A673 (cell line): Measurements from ENCODE around the gene AMOTL1. TPM values are rescaled to one million over a fixed set of nuclear protein-coding genes. Genes with fewer than 3 reads are reported as not detected.

Experiments used
- BruUV-seq: library from RNA; stranded (reverse); fragments of 400-500 nt; replicated peaks from 2 replicates; lab custom pipeline; 2021; lab: Mats Ljungman, UMichigan
- CTCF ChIA-PET: fragments of 300-600 bp; sonication (Branson Sonifier 250); formaldehyde crosslinking; loops from one replicate; lab custom pipeline; 2022; ENCODE audit warnings: antibody characterized with exemption; lab: Charles Lee
- POLR2A ChIA-PET: fragments of 300-600 bp; sonication (Branson Sonifier 250); formaldehyde crosslinking; loops from one replicate; lab custom pipeline; 2022; ENCODE audit warnings: antibody characterized with exemption; ENCODE audit not compliant: low non-redundant PET; lab: Charles Lee
- DNase-seq: peaks from one replicate; pipeline ENCODE4 v3.0.0-alpha.2; 2015; ENCODE audit warnings: low spot score
- H3K27ac ChIP-seq: fragments of 200-600 bp; sonication (generic); 2 replicates; pipeline ENCODE4 v1.5.1; 2016; ENCODE audit warnings: mixed run types, low read depth, mild to moderate bottlenecking, mixed read lengths, antibody characterized with exemption, low read length; ENCODE audit not compliant: poor library complexity, severe bottlenecking
- H3K27me3 ChIP-seq: fragments of 200-600 bp; sonication (generic); replicated peaks from 2 replicates; pipeline ENCODE4 v1.6.1; 2017; ENCODE audit warnings: mixed run types, low read depth, mild to moderate bottlenecking, mixed read lengths, antibody characterized with exemption, low read length; ENCODE audit not compliant: insufficient read depth, poor library complexity
- H3K36me3 ChIP-seq: fragments of 200-600 bp; sonication (generic); 2 replicates; pipeline ENCODE4 v1.6.1; 2016; ENCODE audit warnings: mixed run types, mild to moderate bottlenecking, mixed read lengths, antibody characterized with exemption, low read length; ENCODE audit not compliant: insufficient read depth, poor library complexity, severe bottlenecking
- H3K4me1 ChIP-seq: fragments of 200-600 bp; sonication (generic); 2 replicates; pipeline ENCODE4 v1.6.1; 2017; ENCODE audit warnings: mixed run types, mild to moderate bottlenecking, mixed read lengths, antibody characterized with exemption, low read length; ENCODE audit not compliant: insufficient read depth, poor library complexity, severe bottlenecking
- H3K4me3 ChIP-seq: fragments of 200-600 bp; sonication (generic); 2 replicates; pipeline ENCODE4 v1.5.1; 2016; ENCODE audit warnings: low read depth, mixed run types, mild to moderate bottlenecking, mixed read lengths, low read length; ENCODE audit not compliant: poor library complexity, severe bottlenecking
- H3K9me3 ChIP-seq: fragments of 200-600 bp; sonication (generic); 2 replicates; pipeline ENCODE4 v1.6.1; 2016; ENCODE audit warnings: mixed run types, low read depth, mild to moderate bottlenecking, mixed read lengths, antibody characterized with exemption, low read length; ENCODE audit not compliant: poor library complexity, severe bottlenecking
- EZH2 ChIP-seq: fragments of 200-600 bp; sonication (generic); IDR thresholded peaks from 2 replicates; pipeline ENCODE4 v1.6.1; 2017; ENCODE audit warnings: borderline replicate concordance, low read depth, mild to moderate bottlenecking, mixed read lengths, antibody characterized with exemption, low read length; ENCODE audit not compliant: poor library complexity, severe bottlenecking
- intact Hi-C: fragments of 100-400 bp; cut with micrococcal nuclease; formaldehyde crosslinking; loops from one replicate; pipeline ENCODE4 v1.10.0; 2022; ENCODE audit not compliant: unreplicated experiment
- total RNA-seq: library from RNA; stranded (reverse); gene quantifications from 2 replicates; pipeline ENCODE4 v1.2.3, GENCODE V29; 2021
- TF ChIP-seq, protein P1 (sequence below): fragments of 300-800, 200-600 bp; sonication (generic); conservative IDR thresholded peaks from 2 replicates; pipeline ENCODE4 v1.5.1; 2017; ENCODE audit warnings: low read depth, mild to moderate bottlenecking, antibody characterized with exemption, low read length, moderate library complexity, mixed read lengths

Gene AMOTL1
- total RNA-seq, 1 experiment from 2014 or later: 68.5 TPM

DNA sequence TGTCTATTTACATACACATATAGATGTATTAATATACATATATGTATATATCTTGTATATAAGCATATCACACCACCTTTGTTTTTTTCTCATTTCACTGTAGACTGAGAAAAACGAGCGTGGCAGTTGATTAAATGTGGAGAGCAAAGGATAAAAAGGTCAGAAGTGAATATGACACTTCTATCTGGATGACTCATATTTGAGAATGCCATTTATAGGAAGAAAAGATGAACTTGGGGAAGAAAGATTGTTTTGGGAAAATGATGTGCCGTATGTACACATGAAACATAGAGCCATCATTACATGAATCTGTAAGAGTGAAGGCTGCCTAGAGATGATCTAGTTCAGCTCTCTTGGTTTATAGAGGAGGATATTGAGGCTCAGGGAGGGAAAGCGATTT is 28.7 kb downstream of the AMOTL1 start:
- H3K9me3 ChIP-seq: no peaks in the 10 kb centered on the region
- BruUV-seq: no TSS peak
- no peaks in the 10 kb centered on the region for H3K27me3 ChIP-seq
- DNase-seq: no peak
- H3K27ac ChIP-seq: no peak overlapping the region
- intact Hi-C loops: no loop called here
- ChIA-PET POLR2A (no interaction called here), CTCF (no interaction called here)
- peaks cover 29% of the 10 kb centered on the region for H3K4me1 ChIP-seq
- no peak overlapping the region for H3K4me3 ChIP-seq
- TF ChIP-seq, protein P1, sequence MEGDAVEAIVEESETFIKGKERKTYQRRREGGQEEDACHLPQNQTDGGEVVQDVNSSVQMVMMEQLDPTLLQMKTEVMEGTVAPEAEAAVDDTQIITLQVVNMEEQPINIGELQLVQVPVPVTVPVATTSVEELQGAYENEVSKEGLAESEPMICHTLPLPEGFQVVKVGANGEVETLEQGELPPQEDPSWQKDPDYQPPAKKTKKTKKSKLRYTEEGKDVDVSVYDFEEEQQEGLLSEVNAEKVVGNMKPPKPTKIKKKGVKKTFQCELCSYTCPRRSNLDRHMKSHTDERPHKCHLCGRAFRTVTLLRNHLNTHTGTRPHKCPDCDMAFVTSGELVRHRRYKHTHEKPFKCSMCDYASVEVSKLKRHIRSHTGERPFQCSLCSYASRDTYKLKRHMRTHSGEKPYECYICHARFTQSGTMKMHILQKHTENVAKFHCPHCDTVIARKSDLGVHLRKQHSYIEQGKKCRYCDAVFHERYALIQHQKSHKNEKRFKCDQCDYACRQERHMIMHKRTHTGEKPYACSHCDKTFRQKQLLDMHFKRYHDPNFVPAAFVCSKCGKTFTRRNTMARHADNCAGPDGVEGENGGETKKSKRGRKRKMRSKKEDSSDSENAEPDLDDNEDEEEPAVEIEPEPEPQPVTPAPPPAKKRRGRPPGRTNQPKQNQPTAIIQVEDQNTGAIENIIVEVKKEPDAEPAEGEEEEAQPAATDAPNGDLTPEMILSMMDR: no peak
- no peak for TF ChIP-seq EZH2
- peaks cover 19% of the 10 kb centered on the region for H3K36me3 ChIP-seq

DNA sequence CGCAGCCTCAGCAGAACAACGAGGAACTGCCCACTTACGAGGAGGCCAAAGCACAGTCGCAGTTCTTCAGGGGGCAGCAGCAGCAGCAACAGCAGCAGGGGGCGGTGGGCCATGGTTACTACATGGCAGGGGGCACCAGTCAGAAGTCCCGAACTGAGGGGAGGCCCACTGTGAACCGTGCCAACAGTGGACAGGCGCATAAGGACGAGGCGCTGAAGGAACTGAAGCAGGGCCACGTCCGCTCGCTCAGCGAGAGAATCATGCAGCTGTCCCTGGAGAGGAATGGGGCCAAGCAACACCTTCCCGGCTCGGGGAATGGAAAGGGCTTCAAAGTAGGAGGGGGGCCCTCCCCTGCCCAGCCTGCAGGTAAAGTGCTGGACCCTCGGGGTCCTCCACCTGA is 31.6 kb downstream of the AMOTL1 start:
- Histone ChIP-seq H3K27ac (no peak overlapping the region), H3K4me3 (no peak overlapping the region), H3K27me3 (no peaks in the 10 kb centered on the region), H3K9me3 (no peaks in the 10 kb centered on the region), H3K36me3 (peaks cover 19% of the 10 kb centered on the region), H3K4me1 (peaks cover 15% of the 10 kb centered on the region)
- ChIA-PET CTCF (no interaction called here), POLR2A (no interaction called here)
- no peak for TF ChIP-seq EZH2
- TF ChIP-seq, protein P1: no peak
- TSS peak; percentile 56 for BruUV-seq
- intact Hi-C loops: no loop called here
- DNase-seq: no peak

DNA sequence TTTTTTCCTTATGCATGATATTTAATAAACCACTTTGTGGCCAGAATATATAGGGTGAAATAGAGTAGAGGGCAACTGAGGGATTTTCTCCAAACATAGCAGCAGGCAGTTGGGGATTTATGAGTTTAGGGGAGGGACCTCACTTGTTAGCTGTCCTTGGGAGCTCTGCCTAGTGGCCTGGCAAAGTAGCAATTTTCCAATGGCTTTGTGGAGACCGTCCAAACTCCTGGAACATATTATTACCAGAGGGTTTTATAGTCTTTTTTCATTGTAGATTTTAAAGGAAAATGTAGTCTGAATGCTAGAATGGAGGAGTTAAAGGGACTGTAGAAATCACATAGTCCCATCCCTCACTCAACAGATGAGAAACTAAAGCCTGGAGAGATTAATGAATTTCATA is 32.3 kb downstream of the AMOTL1 start:
- POLR2A ChIA-PET: no interaction called here
- peaks cover 8% of the 10 kb centered on the region for H3K4me1 ChIP-seq
- no TSS peak for BruUV-seq

More for the DNA sequence above, 32.3 kb downstream of the AMOTL1 start:
- Histone ChIP-seq H3K9me3 (no peaks in the 10 kb centered on the region), H3K27me3 (no peaks in the 10 kb centered on the region), H3K27ac (no peak overlapping the region), H3K36me3 (peaks cover 19% of the 10 kb centered on the region), H3K4me3 (no peak overlapping the region)
- CTCF ChIA-PET: no interaction called here
- intact Hi-C loops: no loop called here
- TF ChIP-seq EZH2: no peak
- TF ChIP-seq, protein P1: no peak
- no peak for DNase-seq
